K562 (cell line): ENCODE results near the gene SGPL1.

Experiments used
- ATF2 ChIP-seq: sonication (generic); formaldehyde crosslinking; IDR thresholded peaks from 2 replicates; pipeline ENCODE4 v1.8.1; 2022; ENCODE audit warnings: missing genetic modification reagents
- ATF3 ChIP-seq, 2 experiments: fragments of 450-650 bp in 1 of 2; sonication (generic) in 1 of 2; formaldehyde crosslinking in 1 of 2; IDR thresholded peaks in 1 of 2; conservative IDR thresholded peaks in 1 of 2; 2 replicates each; pipeline versions ENCODE4 v1.6.1 to v1.8.1; 2016 to 2023; ENCODE audit warnings: mild to moderate bottlenecking in 2 of 2, moderate library complexity in 2 of 2, inconsistent platforms in 1 of 2, missing genetic modification reagents in 1 of 2
- BCOR ChIP-seq: fragments of 450-650 bp; IDR thresholded peaks from 2 replicates; pipeline ENCODE4 v1.6.1; 2016
- CTCF ChIP-seq, 3 experiments: IDR thresholded peaks in 2 of 3; conservative IDR thresholded peaks in 1 of 3; 2 replicates each; pipeline ENCODE4 v1.5.1; 2011 to 2012; ENCODE audit warnings: low read length in 3 of 3, mild to moderate bottlenecking in 3 of 3, control low read depth in 2 of 3, improper control_type of control experiment in 1 of 3, inconsistent platforms in 1 of 3, low read depth in 1 of 3, mixed read lengths in 1 of 3, moderate library complexity in 1 of 3; ENCODE audit not compliant: insufficient read depth in 2 of 3
- FIP1L1 ChIP-seq: fragments of 200-400 bp; formaldehyde crosslinking; IDR thresholded peaks from 2 replicates; pipeline ENCODE4 v1.6.1; 2018; ENCODE audit warnings: mild to moderate bottlenecking, low read depth, low read length; ENCODE audit not compliant: poor library complexity, severe bottlenecking
- REST ChIP-seq, 2 experiments: fragments of 450-650 bp; formaldehyde crosslinking in 1 of 2; IDR thresholded peaks; 2 replicates each; pipeline versions ENCODE4 v1.4.0 to v1.6.1; 2014 to 2020; ENCODE audit warnings: mild to moderate bottlenecking in 2 of 2, borderline replicate concordance in 1 of 2, low read depth in 1 of 2
- ZBTB1 ChIP-seq: sonication (generic); formaldehyde crosslinking; IDR thresholded peaks from 2 replicates; pipeline ENCODE4 v1.8.1; 2023; ENCODE audit warnings: missing genetic modification reagents, low read depth, mild to moderate bottlenecking, borderline replicate concordance

- TF ChIP-seq FIP1L1, result no peak
- TF ChIP-seq ATF3 (IDR thresholded peaks at IDR 0.05), result no peak
- no peak for TF ChIP-seq ATF3 (CRISPR knock-in tag; conservative IDR thresholded peaks at IDR 0.05)
- no peak for TF ChIP-seq ZBTB1
- no peak for TF ChIP-seq ATF2 (CRISPR knock-in tag)
- no peak for TF ChIP-seq CTCF (IDR thresholded peaks at IDR 0.05 in 2 of 3, conservative IDR thresholded peaks at IDR 0.05 in 1 of 3; ENCODE audit: insufficient read depth in 2 of 3, low read depth in 1 of 3, low read length in 3 of 3)
- TF ChIP-seq BCOR, result no peak
- no peak for TF ChIP-seq REST (IDR thresholded peaks at IDR 0.05; ENCODE audit: borderline replicate concordance)
- TF ChIP-seq REST (CRISPR knock-in tag; IDR thresholded peaks at IDR 0.05; ENCODE audit: low read depth), result no peak
These were observed 36.1 kb downstream of the SGPL1 start for GRCh38 chr10:70851597-70852475.
